AG04450 (cell line): ENCODE results near the gene HIF1AN. TPM values are rescaled to one million over a fixed set of nuclear protein-coding genes. Genes with fewer than 3 reads are reported as not detected.

Experiments
- CTCF ChIA-PET: fragments of 300-600, 350-600 bp; formaldehyde crosslinking; extraction: SDS; loops from one replicate; lab custom pipeline; 2022; ENCODE audit warnings: antibody characterized with exemption, inconsistent platforms; lab: Charles Lee
- POLR2A ChIA-PET: fragments of 350-600 bp; formaldehyde crosslinking; extraction: SDS; loops from one replicate; lab custom pipeline; 2021; ENCODE audit warnings: antibody characterized with exemption, inconsistent platforms; lab: Yijun Ruan, JAX
- DNase-seq: peaks from one replicate; pipeline ENCODE4 v3.0.0-alpha.2; 2011; ENCODE audit warnings: low read depth, low spot score
- H3K27ac ChIP-seq: one replicate; pipeline ENCODE4 v1.5.1; 2012; ENCODE audit warnings: low read depth, low read length, control low read depth
- H3K27me3 ChIP-seq: one replicate; pipeline ENCODE4 v1.6.0; 2012; ENCODE audit warnings: low read length; ENCODE audit not compliant: control insufficient read depth, insufficient read depth
- H3K4me3 ChIP-seq: 2 replicates; pipeline ENCODE4 v1.5.1; 2011; ENCODE audit warnings: mild to moderate bottlenecking, low read depth, low read length, control low read depth
- H3K9me3 ChIP-seq: 2 replicates; pipeline ENCODE4 v1.5.1; 2012; ENCODE audit warnings: low read length; ENCODE audit not compliant: control insufficient read depth, insufficient read depth
- polyA plus RNA-seq: library from polyadenylated mRNA; depleted of rRNA; stranded (reverse); fragments of >200 nt; gene quantifications from 2 replicates; pipeline ENCODE4 v1.2.3, GENCODE V29; 2011
- TF ChIP-seq, protein P1 (sequence below): IDR thresholded peaks from 2 replicates; pipeline ENCODE4 v1.5.1; 2011; ENCODE audit warnings: low read depth, low read length, control low read depth, inconsistent platforms

HIF1AN gene
- polyA plus RNA-seq, 1 experiment: 31.0 TPM

DNA sequence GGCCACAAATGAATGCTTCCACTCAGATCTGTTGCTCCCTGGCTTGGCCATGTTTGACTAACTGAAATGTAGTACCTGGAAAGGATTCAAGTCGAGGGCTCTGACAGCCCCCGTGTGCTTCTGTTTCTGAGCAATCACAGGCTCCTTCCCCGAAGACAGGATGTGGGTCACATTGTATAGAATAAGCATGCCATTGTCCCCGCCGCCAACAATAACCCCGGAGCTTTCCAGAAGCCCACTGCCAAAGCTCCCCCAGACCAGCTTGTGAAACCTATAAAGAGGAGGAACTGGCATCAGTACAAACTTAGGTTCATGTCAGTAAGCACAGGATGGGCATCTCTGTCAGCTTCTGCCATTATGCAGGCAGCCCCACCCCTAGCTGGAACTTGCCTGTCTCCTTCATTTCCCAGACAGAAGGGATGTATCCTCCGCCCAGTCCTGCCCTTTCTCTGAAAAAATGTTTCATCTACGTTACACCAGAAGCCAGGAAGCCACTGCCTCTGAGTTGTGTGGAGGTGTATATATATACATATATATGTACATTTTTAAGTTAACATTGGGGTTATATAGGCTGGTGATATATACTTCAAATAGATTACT lies 26.4 kb upstream of the HIF1AN start:
- no peak overlapping the region for H3K27ac ChIP-seq
- no peak overlapping the region for H3K4me3 ChIP-seq
- H3K27me3 ChIP-seq: no peaks in the 10 kb centered on the region
- TF ChIP-seq, protein P1, sequence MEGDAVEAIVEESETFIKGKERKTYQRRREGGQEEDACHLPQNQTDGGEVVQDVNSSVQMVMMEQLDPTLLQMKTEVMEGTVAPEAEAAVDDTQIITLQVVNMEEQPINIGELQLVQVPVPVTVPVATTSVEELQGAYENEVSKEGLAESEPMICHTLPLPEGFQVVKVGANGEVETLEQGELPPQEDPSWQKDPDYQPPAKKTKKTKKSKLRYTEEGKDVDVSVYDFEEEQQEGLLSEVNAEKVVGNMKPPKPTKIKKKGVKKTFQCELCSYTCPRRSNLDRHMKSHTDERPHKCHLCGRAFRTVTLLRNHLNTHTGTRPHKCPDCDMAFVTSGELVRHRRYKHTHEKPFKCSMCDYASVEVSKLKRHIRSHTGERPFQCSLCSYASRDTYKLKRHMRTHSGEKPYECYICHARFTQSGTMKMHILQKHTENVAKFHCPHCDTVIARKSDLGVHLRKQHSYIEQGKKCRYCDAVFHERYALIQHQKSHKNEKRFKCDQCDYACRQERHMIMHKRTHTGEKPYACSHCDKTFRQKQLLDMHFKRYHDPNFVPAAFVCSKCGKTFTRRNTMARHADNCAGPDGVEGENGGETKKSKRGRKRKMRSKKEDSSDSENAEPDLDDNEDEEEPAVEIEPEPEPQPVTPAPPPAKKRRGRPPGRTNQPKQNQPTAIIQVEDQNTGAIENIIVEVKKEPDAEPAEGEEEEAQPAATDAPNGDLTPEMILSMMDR: no peak
- no peaks in the 10 kb centered on the region for H3K9me3 ChIP-seq
- no peak for DNase-seq
- CTCF ChIA-PET: interaction anchor here (0.6 to 6.4 kb wide), 25 partner anchors 9 to 664 kb away, joined by 3 to 93 read pairs (median 6); partner anchors contain the start of genes SCD and SEC31B
- POLR2A ChIA-PET: interaction anchor here (0.5 kb wide), 1 partner anchor 777 kb away, joined by 4 read pairs; the partner anchor contains the start of genes COX15 and CUTC

DNA sequence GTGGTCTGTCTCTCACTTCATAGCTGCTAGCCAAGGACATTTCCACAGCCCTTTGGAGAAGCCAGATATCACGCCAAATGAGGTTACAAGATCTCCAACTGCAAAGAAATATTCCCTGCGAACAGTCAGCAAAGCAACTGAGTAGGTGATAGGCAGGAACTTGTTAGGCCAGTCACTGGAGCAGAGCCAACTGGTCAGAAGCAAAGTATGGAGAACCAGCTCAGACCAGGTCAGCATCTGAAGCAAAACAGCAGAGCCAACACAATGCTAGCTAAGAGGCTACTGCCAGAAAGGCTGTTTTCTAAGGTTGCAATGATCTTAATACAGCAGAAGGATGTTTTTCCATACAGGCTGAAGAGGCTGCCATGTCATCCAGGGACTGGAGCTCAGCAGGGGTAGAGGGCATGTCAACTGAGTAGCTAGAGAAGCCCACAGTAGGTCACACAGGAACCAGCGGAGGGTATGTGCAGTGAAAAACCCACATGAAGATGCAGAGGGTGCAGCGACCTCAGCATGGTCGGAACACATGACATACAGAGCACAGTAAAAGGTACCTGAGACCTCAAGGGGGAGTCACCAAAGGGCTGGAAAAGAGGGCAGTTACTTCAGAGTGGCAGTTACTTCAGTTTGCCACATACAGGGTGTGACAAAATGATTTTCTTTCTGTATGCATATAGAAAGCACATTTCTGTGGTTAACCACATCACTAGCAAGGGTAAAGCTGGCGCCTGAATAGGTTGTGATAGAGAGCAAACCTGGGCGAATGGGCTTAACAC lies 25.0 kb upstream of the HIF1AN start:
- Histone ChIP-seq H3K4me3 (no peak overlapping the region), H3K9me3 (no peaks in the 10 kb centered on the region), H3K27ac (no peak overlapping the region), H3K27me3 (no peaks in the 10 kb centered on the region)
- TF ChIP-seq, protein P1: no peak
- DNase-seq: no peak
- POLR2A ChIA-PET: no interaction called here
- CTCF ChIA-PET: interaction anchor here (0.6 to 6.4 kb wide), 9 partner anchors 8 to 367 kb away, joined by 3 to 93 read pairs (median 11); partner anchors contain the start of gene SEC31B

DNA sequence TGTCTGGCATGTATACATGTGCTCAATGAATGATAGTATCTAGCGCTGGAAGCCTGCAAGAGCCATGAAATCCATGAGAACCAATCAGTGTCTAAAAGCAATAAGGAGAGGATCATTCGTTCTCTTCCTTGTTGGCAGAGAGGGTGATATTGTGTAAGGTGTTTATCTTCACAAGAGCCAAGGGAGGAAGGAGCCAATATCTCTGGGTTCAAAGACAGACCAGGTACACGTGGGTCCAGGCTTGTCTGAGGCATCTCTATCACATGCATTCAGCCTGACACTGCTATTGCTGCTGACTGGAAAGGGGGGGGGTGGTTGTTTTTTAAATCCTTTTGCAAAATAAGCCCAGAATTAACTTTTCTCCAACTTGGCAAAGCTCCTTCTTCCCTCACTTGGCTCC lies 20.1 kb upstream of the HIF1AN start:
- Histone ChIP-seq H3K9me3 (no peaks in the 10 kb centered on the region), H3K27me3 (no peaks in the 10 kb centered on the region), H3K27ac (no peak overlapping the region), H3K4me3 (no peak overlapping the region)
- POLR2A ChIA-PET: no interaction called here
- DNase-seq: no peak
- TF ChIP-seq, protein P1: no peak
- CTCF ChIA-PET: interaction anchor here (8.5 kb wide), 1 partner anchor 84 kb away, joined by 137 read pairs; no protein-coding TSS in a partner anchor

DNA sequence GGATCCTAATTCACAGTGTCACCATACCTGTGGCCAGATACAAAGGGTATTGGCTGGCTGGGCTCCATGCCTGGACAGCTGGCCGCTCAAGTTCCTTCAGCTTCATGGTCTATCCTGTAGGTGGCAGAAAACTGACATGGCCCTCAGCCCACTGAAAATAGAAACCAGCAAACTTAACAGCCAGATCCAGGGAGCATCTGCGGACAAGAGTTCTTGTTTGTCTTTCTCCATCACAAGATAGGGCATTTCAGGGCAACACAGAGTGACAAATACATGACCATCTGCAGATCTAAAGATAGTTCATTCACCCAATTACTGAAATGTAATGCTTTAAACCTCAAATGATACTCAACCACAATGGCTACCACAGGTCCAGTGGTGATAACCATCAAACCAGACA lies 18.9 kb upstream of the HIF1AN start:
- no peaks in the 10 kb centered on the region for H3K27me3 ChIP-seq
- no peak overlapping the region for H3K4me3 ChIP-seq
- no peak for DNase-seq
- H3K27ac ChIP-seq: no peak overlapping the region
- TF ChIP-seq, protein P1: 0 out of 2 replicates have a peak, but pooled peaks have one; percentile 24
- POLR2A ChIA-PET: no interaction called here
- CTCF ChIA-PET: interaction anchor here (0.6 to 8.5 kb wide), 7 partner anchors 8 to 363 kb away, joined by 3 to 137 read pairs (median 31); no protein-coding TSS in a partner anchor
- H3K9me3 ChIP-seq: no peaks in the 10 kb centered on the region
